T follicular helper cell (primary cell): ENCODE measurements around the gene TTC34.
"Not testable (repeated sequence)": the region's sequence is repeated elsewhere in the genome, so short reads cannot be mapped to it uniquely, and the experiment has no call there.

Experiments
- DNase-seq: peaks from one replicate; pipeline ENCODE4 v3.0.0-alpha.2; 2020; ENCODE audit warnings: low read depth

Gene TTC34

GRCh38 chr1:2798958-2799357, 2.5 kb downstream of the TTC34 start:
- DNase-seq, result not testable (repeated sequence)

DNA sequence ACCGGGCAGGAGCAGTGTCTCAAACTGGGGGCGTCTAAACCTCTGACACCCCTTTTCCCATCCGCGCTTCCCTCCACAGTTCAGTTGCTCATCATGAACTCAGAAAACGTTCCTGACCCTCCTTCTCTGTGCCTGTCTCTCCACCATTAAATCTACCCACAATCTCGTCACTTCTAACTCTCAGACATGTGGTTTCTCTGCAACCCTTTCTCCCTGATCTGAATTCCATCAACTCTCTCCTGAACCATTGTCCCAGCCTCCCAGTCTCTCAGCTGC, 3.8 kb downstream of the TTC34 start:
- no peak for DNase-seq

GRCh38 chr1:2796890-2797740, 4.4 kb downstream of the TTC34 start:
- DNase-seq, result no peak

DNA sequence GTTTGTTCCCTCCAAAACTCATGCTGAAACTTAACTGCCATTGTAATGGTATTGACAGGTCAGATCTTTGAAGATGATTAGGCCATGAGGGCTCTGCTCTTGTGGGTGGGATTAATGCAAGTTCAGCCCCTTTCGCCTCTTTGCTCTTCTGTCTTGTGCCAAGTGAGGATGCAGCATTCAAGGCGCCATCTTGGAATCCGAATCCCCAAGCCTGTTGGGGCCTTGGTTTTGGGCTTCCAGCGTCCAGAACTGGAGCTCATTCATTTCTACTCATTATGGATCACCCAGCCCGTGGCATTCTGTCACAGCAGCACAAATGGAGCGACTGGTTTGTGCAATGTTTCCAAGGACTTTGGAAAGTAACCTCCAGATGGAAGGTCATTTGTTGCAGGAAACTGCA, 5.6 kb downstream of the TTC34 start:
- DNase-seq, result no peak

DNA sequence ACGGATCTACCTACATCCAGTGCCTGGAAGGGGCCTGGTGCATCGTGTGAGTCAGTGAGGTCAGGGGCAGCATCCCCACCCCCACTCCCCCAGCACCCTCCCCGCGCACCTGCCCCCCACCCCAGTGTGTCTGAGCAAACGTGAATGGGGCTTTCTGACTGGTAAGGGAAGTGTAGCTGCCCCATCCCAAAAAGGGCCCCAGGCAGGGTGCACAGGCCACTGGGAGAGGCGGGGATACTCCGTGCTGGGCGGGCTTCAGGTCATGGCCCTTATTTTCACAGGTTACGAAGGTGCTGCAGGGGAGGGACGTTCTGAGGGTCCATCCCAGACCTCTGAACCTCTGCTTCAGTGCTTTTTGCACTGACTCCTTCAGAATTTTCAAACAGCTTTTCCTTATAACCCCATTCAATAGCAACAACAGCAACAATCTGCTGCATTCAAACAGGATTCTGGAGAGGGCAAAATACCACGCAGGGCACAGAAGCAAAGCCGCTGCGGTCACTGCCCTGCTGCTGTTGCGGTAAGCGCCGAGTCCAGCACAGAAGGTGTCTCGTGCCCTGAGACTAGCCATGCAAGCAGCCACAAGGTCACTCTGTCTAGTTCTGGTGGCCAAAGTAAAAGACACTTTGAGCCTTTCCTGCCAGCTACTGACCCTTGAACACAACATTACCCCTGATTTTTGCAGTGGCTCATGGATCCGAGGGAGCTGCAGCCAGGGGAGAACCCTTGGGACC, 10.3 kb downstream of the TTC34 start:
- DNase-seq, result no peak

DNA sequence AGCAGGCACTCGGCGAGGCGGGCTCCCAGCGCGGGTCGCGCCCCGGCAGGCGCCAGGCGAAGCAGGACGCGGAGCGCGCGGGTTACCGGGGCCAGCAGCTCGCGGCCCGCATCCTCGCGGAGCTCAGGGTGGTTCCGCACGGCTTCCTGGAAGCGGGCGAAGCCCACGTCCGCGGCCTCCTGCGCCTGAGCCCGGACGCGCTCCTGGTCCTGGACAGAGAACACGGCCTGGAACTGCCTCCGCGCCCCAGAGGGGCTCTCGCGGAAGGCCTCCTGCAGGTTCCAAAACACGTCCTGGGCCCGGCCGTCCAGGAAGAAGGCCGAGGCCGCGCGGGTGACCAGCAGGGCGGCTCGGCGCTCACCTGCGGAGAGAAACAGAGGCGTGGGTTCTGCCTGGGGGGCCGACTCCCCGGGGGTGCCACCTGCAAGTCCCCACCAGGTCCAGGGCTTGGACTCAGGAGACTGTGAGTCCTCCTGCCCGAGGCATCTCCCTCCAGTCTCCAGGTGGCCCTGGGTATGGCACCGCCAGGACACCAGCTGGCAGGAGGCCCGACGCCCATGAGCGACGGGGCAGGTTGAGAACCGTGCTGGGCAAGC, 11.4 kb downstream of the TTC34 start:
- no peak for DNase-seq

DNA sequence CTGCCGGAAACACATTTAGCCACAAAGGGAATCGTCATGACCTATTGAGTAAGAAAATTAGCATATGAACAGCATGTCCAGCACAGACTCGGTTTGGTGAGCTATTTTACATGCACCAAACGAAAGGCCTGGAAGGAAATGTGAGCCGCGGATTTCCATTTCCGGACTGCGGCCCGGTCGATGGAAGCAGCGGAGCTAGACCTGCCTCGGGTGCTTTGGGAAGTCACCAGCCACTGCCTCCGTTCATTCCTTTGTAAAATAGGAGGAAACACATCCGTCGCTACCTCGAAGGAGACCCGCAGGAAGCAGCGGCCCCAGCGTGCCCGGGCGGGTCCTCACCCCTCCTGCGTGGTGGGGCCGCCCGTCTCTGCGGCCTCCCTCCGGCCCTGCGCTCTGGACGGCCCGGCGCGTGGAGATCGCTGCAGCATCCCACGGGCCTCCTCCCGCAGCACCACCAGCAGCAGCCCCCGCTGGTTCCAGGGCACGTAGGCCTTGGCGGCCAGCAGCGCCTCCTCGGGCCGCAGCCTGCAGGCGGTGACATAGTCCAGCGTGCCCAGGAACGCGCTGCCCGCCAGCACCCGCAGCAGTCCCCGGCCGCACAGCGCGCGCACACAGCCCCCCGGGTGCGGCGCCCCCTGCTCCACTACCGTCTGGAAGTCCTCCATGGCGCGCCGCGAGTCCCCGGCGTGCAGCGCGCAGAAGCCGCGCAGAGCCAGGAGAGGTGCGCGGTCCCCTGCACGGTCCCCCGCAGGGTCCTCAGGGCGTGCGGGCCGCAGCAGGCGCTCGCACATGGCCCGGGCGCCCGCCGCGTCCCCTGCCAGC, 12.1 kb downstream of the TTC34 start:
- DNase-seq, result no peak

DNA sequence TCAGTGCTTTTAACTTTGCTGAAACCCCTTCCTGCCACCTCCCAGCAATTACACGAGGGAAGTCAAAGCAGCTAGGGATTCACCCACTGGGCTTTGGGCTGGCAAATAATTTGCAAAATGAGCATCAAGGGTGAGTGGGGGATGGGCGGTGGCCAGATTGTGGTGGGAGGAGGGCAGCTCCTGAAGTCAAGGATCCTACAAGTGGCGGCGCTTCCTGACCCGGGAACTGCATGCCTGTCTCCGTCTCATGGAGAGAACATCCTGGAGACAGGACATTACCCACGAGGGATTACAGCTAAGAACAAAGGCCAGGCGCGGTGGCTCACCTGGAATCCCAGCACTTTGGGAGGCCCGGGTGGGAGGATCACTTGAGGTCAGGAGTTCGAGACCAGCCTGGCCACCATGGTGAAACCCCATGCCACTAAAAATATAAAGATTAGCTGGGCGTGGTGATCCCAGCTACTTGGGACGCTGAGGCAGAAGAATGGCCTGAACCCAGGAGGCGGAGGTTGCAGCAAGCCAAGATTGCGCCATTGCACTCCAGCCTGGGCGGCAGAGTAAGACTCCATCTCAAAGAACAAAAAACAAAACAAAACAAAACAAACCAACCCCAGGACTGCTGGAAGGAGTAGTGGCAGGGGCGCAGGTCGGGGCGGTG, 12.9 kb downstream of the TTC34 start:
- no peak for DNase-seq

- DNase-seq, result no peak
Measured at GRCh38 chr1:2787163-2787911, 14.2 kb downstream of the TTC34 start.

GRCh38 chr1:2786329-2787162, 14.9 kb downstream of the TTC34 start:
- DNase-seq, result peak; percentile 61

- no peak for DNase-seq
Measured at GRCh38 chr1:2785631-2786328, 15.7 kb downstream of the TTC34 start.

GRCh38 chr1:2784854-2785630, 16.5 kb downstream of the TTC34 start:
- no peak for DNase-seq

- no peak for DNase-seq
Measured at GRCh38 chr1:2783435-2784397, 17.8 kb downstream of the TTC34 start.

- no peak for DNase-seq
Measured at GRCh38 chr1:2783069-2783434, 18.4 kb downstream of the TTC34 start.

DNA sequence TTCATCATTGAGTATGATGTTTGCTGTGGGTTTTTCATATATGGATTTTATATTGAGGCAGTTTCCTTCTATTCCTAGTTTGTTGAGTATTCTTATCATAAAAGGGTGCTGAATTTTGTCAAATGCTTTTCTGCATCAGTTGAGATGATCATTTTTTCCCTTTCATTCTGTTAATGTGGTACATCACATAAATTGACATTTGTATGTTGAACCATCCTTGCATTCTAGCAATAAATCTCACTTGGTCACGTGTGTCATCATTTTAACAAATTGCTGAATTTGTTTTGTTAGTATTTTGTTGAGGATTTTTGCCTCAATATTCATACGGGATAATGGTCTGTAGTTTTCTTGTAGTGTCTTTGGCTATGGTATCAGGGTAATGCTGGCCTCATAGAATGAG, 19.9 kb downstream of the TTC34 start:
- no peak for DNase-seq

GRCh38 chr1:2778220-2778592, 23.3 kb downstream of the TTC34 start:
- no peak for DNase-seq

- DNase-seq, result no peak
Measured at GRCh38 chr1:2777424-2778219, 23.9 kb downstream of the TTC34 start.
